CD14-positive monocyte (primary cell): ENCODE data around the gene HSBP1L1. TPM values are rescaled to one million over a fixed set of nuclear protein-coding genes. Genes with fewer than 3 reads are reported as not detected.

Experiments
- DNase-seq, 3 donors: peaks; one replicate each; pipeline ENCODE4 v3.0.0-alpha.2; 2011 to 2022
- H2AFZ ChIP-seq: 2 replicates; pipeline ENCODE4 v1.6.0; 2012; ENCODE audit warnings: mild to moderate bottlenecking, low read depth, low read length, inconsistent platforms; ENCODE audit not compliant: insufficient read depth, poor library complexity, severe bottlenecking
- H3K27ac ChIP-seq, 2 donors: 1 replicate in 1 of 2; 2 replicates in 1 of 2; pipeline ENCODE4 v1.5.1; 2012 to 2013; ENCODE audit warnings: low read length in 2 of 2, control low read depth in 1 of 2, inconsistent platforms in 1 of 2, low read depth in 1 of 2, mild to moderate bottlenecking in 1 of 2
- H3K27me3 ChIP-seq, 2 donors: one replicate each; pipeline versions ENCODE4 v1.6.0 to v1.6.1; 2011 to 2013; ENCODE audit warnings: low read length in 2 of 2; ENCODE audit not compliant: control insufficient read depth in 2 of 2, insufficient read depth in 2 of 2
- H3K36me3 ChIP-seq, 2 donors: replicated peaks in 1 of 2; 1 replicate in 1 of 2; 2 replicates in 1 of 2; pipeline versions ENCODE4 v1.5.1 to v1.6.1; 2012 to 2013; ENCODE audit warnings: low read length in 2 of 2, control low read depth in 1 of 2, inconsistent platforms in 1 of 2, mild to moderate bottlenecking in 1 of 2; ENCODE audit not compliant: insufficient read depth in 2 of 2, control insufficient read depth in 1 of 2
- H3K4me1 ChIP-seq, 2 donors: 1 replicate in 1 of 2; 2 replicates in 1 of 2; pipeline versions ENCODE4 v1.5.1 to v1.6.1; 2012 to 2013; ENCODE audit warnings: low read length in 2 of 2, control low read depth in 1 of 2, inconsistent platforms in 1 of 2, mild to moderate bottlenecking in 1 of 2, moderate library complexity in 1 of 2; ENCODE audit not compliant: insufficient read depth in 2 of 2, control insufficient read depth in 1 of 2
- H3K4me2 ChIP-seq: replicated peaks from 2 replicates; pipeline ENCODE3; 2012; ENCODE audit warnings: low read length, moderate library complexity, mild to moderate bottlenecking; ENCODE audit not compliant: poor library complexity, severe bottlenecking; ENCODE audit errors: extremely low read depth
- H3K4me3 ChIP-seq, 3 experiments: fragments of 200-600 bp in 1 of 3; sonication (generic) in 1 of 3; replicated peaks in 1 of 3; 1 replicate in 2 of 3; 2 replicates in 1 of 3; pipeline ENCODE4 v1.5.1; 2011 to 2013; ENCODE audit warnings: low read length in 3 of 3, mild to moderate bottlenecking in 3 of 3, control low read depth in 2 of 3, low read depth in 2 of 3, inconsistent platforms in 1 of 3, moderate library complexity in 1 of 3
- H3K79me2 ChIP-seq: 2 replicates; pipeline ENCODE4 v1.6.0; 2012; ENCODE audit warnings: mild to moderate bottlenecking, control low read depth, inconsistent platforms, low read length, moderate library complexity; ENCODE audit not compliant: insufficient read depth
- H3K9ac ChIP-seq: 2 replicates; pipeline ENCODE4 v1.6.0; 2017; ENCODE audit warnings: low read length, mild to moderate bottlenecking; ENCODE audit not compliant: insufficient read depth, poor library complexity, severe bottlenecking
- H3K9me3 ChIP-seq, 2 donors: replicated peaks in 1 of 2; 1 replicate in 1 of 2; 2 replicates in 1 of 2; pipeline versions ENCODE4 v1.5.1 to v1.6.1; 2012 to 2013; ENCODE audit warnings: low read length in 2 of 2, control low read depth in 1 of 2; ENCODE audit not compliant: control insufficient read depth in 1 of 2, insufficient read depth in 1 of 2
- H4K20me1 ChIP-seq: 2 replicates; pipeline ENCODE4 v1.6.0; 2012; ENCODE audit warnings: mild to moderate bottlenecking, low read length, control low read depth, moderate library complexity; ENCODE audit not compliant: insufficient read depth
- H3K27ac Mint-ChIP-seq, 7 donors: one replicate each; pipeline ENCODE4 v1.8.0; 2020; ENCODE audit warnings: mild to moderate bottlenecking in 7 of 7, mixed read lengths in 7 of 7, moderate library complexity in 6 of 7, inconsistent platforms in 2 of 7
- H3K27me3 Mint-ChIP-seq, 3 donors: one replicate each; pipeline ENCODE4 v1.8.0; 2021 to 2022; ENCODE audit warnings: low read depth in 3 of 3, mild to moderate bottlenecking in 3 of 3, mixed read lengths in 3 of 3, moderate library complexity in 3 of 3, inconsistent platforms in 1 of 3
- H3K36me3 Mint-ChIP-seq, 2 donors: one replicate each; pipeline ENCODE4 v1.8.0; 2020; ENCODE audit warnings: mixed read lengths in 2 of 2, inconsistent platforms in 1 of 2, mild to moderate bottlenecking in 1 of 2
- H3K4me1 Mint-ChIP-seq: one replicate; pipeline ENCODE4 v1.8.0; 2020; ENCODE audit warnings: mild to moderate bottlenecking, mixed read lengths
- H3K4me3 Mint-ChIP-seq, 2 donors: one replicate each; pipeline ENCODE4 v1.8.0; 2020; ENCODE audit warnings: mild to moderate bottlenecking in 2 of 2, mixed read lengths in 2 of 2, moderate library complexity in 1 of 2
- H3K9me3 Mint-ChIP-seq, 7 donors: one replicate each; pipeline ENCODE4 v1.8.0; 2020 to 2022; ENCODE audit warnings: mixed read lengths in 7 of 7, mild to moderate bottlenecking in 6 of 7, moderate library complexity in 6 of 7, inconsistent platforms in 2 of 7
- WGBS: methylation state at CpG from one replicate; pipeline ENCODE4 v1.1.5; 2013; ENCODE audit warnings: missing lambda C conversion rate; ENCODE audit not compliant: insufficient coverage; 5-methylcytosine and 5-hydroxymethylcytosine counted together
- intact Hi-C, 2 donors: fragments of 100-400 bp; cut with micrococcal nuclease; formaldehyde crosslinking; loops; one replicate each; pipeline versions ENCODE4 v1.15.0 to v1.15.1; 2023
- polyA plus RNA-seq, 3 donors: library from polyadenylated mRNA; depleted of rRNA in 1 of 3; unstranded in 2 of 3; stranded (reverse) in 1 of 3; fragments of 300-500 nt in 2 of 3; fragments of >200 nt in 1 of 3; fragmentation: Illumina TruSeq in 2 of 3; gene quantifications; 1 replicate in 2 of 3; 2 replicates in 1 of 3; pipeline ENCODE4 v1.2.3, GENCODE V29; 2012 to 2021
- TF ChIP-seq, protein P1 (sequence below): fragments of 200-600 bp; IDR thresholded peaks from one replicate; pipeline ENCODE4 v1.8.0; 2022; ENCODE audit warnings: antibody characterized with exemption, mild to moderate bottlenecking

HSBP1L1 gene
- polyA plus RNA-seq, 3 donors: 2.5 to 13.2 (median 10.8) TPM

DNA sequence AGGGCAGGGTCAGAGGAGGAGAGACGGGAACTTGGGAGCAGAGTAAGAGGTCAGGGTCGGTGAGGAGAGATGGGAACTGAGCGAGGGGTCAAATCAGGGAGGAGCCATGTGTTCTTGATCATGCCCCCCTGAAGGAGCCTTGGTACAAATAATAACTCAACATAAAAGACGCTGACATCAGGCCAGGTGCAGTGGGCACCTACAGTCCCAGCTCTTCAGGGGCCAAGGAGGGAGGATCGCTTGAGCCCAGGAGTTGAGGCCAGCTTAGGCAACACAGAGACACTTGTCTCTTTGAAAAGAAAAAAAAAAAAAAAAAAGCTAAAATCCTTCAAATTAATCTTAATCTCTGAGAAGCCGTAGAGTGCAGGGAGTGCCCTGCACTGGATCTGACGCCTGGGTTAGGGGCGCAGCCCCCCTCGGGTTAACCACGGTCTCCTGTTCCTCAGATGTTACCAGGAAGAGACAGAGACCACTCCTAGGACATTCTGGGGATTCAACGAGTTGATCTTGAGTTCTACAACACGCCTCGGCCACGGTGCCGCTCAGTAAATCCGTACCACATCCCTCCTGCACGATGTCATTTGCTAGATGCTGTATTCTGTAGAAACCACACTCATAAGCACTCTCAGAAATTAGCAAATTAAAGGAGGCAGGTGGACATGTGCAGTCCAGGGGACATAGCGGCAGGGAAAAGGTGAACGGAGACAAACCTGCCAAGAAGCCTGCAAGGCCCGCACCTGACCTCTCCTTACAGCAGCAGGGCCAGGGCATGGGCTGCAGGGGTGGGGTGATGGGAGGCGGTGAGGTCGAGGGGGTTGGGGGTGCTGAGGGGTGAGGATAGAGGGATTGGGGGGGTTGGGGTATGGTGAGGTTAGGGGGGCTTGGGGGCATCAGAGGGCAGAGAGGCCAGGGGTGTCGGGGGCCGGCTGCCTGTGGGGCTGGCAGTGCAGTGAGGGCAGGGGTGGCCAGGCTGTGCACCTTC is 42.2 kb upstream of the HSBP1L1 start:
- no peak overlapping the region for H3K4me3 Mint-ChIP-seq
- Histone ChIP-seq H3K36me3 (peaks cover 46 to 76% of the 10 kb centered on the region in 2 donors), H2AFZ (no peak overlapping the region), H3K9ac (no peak overlapping the region), H3K27me3 (no peaks in the 10 kb centered on the region), H3K79me2 (peaks cover 44% of the 10 kb centered on the region), H3K4me3 (no peak overlapping the region), H3K4me2 (no peak overlapping the region), H3K4me1 (no peaks in the 10 kb centered on the region), H4K20me1 (peaks cover 39% of the 10 kb centered on the region), H3K27ac (no peak overlapping the region), H3K9me3 (peaks cover 42 to 64% of the 10 kb centered on the region in 2 donors)
- WGBS: 95% methylated on average over 12 of the region's 24 CpGs
- H3K36me3 Mint-ChIP-seq: peaks cover 62 to 77% of the 10 kb centered on the region in 2 donors
- no peak for DNase-seq
- intact Hi-C loops: no loop called here
- TF ChIP-seq, protein P1, sequence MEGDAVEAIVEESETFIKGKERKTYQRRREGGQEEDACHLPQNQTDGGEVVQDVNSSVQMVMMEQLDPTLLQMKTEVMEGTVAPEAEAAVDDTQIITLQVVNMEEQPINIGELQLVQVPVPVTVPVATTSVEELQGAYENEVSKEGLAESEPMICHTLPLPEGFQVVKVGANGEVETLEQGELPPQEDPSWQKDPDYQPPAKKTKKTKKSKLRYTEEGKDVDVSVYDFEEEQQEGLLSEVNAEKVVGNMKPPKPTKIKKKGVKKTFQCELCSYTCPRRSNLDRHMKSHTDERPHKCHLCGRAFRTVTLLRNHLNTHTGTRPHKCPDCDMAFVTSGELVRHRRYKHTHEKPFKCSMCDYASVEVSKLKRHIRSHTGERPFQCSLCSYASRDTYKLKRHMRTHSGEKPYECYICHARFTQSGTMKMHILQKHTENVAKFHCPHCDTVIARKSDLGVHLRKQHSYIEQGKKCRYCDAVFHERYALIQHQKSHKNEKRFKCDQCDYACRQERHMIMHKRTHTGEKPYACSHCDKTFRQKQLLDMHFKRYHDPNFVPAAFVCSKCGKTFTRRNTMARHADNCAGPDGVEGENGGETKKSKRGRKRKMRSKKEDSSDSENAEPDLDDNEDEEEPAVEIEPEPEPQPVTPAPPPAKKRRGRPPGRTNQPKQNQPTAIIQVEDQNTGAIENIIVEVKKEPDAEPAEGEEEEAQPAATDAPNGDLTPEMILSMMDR: no peak
- H3K27ac Mint-ChIP-seq: peak overlapping the region in 1 of 7 donors; percentile 41
- peaks cover 45 to 60% (median 51%) of the 10 kb centered on the region in 7 donors for H3K9me3 Mint-ChIP-seq
- no peaks in the 10 kb centered on the region for H3K4me1 Mint-ChIP-seq
- peaks cover 0 to 1% (median 0%) of the 10 kb centered on the region in 3 donors for H3K27me3 Mint-ChIP-seq

DNA sequence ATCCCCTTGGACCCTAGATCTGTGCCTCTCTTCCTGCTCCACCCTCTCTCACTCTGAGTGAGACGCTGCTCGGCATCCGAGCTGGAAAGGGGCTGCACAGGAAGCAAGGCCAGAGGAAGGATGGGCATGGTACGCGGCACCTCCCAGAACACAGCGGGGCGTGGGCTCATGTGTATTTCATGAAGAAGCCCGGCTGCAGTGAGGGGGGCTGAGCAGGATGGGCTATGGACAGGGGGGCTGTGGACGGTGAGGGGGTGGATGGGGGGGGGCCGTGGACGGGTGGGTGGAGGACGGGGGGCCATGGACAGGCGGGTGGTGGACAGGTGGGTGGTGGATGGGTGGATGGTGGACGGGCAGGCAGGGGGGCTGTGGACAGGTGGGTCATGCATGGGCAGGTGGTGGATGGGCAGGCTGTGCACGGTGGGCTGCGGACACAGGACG is 41.5 kb upstream of the HSBP1L1 start:
- H3K4me3 ChIP-seq: no peak overlapping the region
- Mint-ChIP-seq H3K36me3 (peaks cover 62 to 77% of the 10 kb centered on the region in 2 donors), H3K4me3 (no peak overlapping the region), H3K27ac (peak overlapping the region in 1 of 7 donors; percentile 40), H3K4me1 (no peaks in the 10 kb centered on the region), H3K27me3 (peaks cover 0 to 1% (median 0%) of the 10 kb centered on the region in 3 donors), H3K9me3 (peaks cover 39 to 55% (median 50%) of the 10 kb centered on the region in 7 donors)
- H3K27me3 ChIP-seq: no peaks in the 10 kb centered on the region
- peaks cover 48 to 76% of the 10 kb centered on the region in 2 donors for H3K36me3 ChIP-seq
- peaks cover 46% of the 10 kb centered on the region for H4K20me1 ChIP-seq
- no peak overlapping the region for H3K4me2 ChIP-seq
- no peak for DNase-seq
- H2AFZ ChIP-seq: no peak overlapping the region
- H3K9ac ChIP-seq: no peak overlapping the region
- TF ChIP-seq, protein P1: no peak
- H3K4me1 ChIP-seq: no peaks in the 10 kb centered on the region
- H3K79me2 ChIP-seq: peaks cover 50% of the 10 kb centered on the region
- intact Hi-C loops: no loop called here
- H3K9me3 ChIP-seq: peaks cover 40 to 64% of the 10 kb centered on the region in 2 donors
- no peak overlapping the region for H3K27ac ChIP-seq
- 100% methylated on average over 2 of the region's 17 CpGs for WGBS
